B cell (primary cell): Measurements from ENCODE around the gene CRTC2. TPM values are rescaled to one million over a fixed set of nuclear protein-coding genes. Genes with fewer than 3 reads are reported as not detected.
A peak's percentile ranks its signal among the peaks of the same experiment; 100 is the strongest.

ENCODE experiments used
- ATAC-seq: fragments of 200-7000 bp; cut with Tn5 transposase; one replicate; pipeline ENCODE4 v1.10.0; 2021; ENCODE audit warnings: low read depth, mild to moderate bottlenecking, moderate number of reproducible peaks, moderate library complexity
- CTCF ChIA-PET: fragments of 350-600 bp; sonication (Branson Sonifier 250); formaldehyde crosslinking; loops from one replicate; lab custom pipeline; 2021; ENCODE audit warnings: antibody characterized with exemption, inconsistent platforms; lab: Charles Lee
- POLR2A ChIA-PET: fragments of 350-600 bp; sonication (Branson Sonifier 250); formaldehyde crosslinking; loops from one replicate; lab custom pipeline; 2021; ENCODE audit warnings: antibody characterized with exemption; lab: Charles Lee
- DNase-seq: peaks from one replicate; pipeline ENCODE4 v3.0.0; 2013
- H2AFZ ChIP-seq: 2 replicates; pipeline ENCODE4 v1.6.1; 2012; ENCODE audit warnings: mild to moderate bottlenecking, low read depth, low read length; ENCODE audit not compliant: insufficient read depth, poor library complexity, severe bottlenecking
- H3K27ac ChIP-seq, 2 donors: 1 replicate in 1 of 2; 2 replicates in 1 of 2; pipeline ENCODE4 v1.5.1; 2012 to 2013; ENCODE audit warnings: low read length in 2 of 2, mild to moderate bottlenecking in 2 of 2, moderate library complexity in 1 of 2
- H3K27me3 ChIP-seq, 4 experiments: fragments of 200-600 bp in 1 of 4; sonication (generic) in 1 of 4; replicated peaks in 1 of 4; 1 replicate in 2 of 4; 2 replicates in 2 of 4; pipeline versions ENCODE4 v1.6.1 to v1.7.0; 2013 to 2016; ENCODE audit warnings: low read length in 3 of 4, mild to moderate bottlenecking in 2 of 4, mixed read lengths in 1 of 4, moderate library complexity in 1 of 4; ENCODE audit not compliant: insufficient read depth in 4 of 4, control insufficient read depth in 3 of 4; ENCODE audit errors: control extremely low read depth in 1 of 4
- H3K36me3 ChIP-seq, 2 experiments: replicated peaks in 1 of 2; 1 replicate in 1 of 2; 2 replicates in 1 of 2; pipeline versions ENCODE4 v1.6.1 to v1.7.1; 2013; ENCODE audit warnings: low read length in 1 of 2; ENCODE audit not compliant: insufficient read depth in 2 of 2, control insufficient read depth in 1 of 2; ENCODE audit errors: control extremely low read depth in 1 of 2, extremely low read depth in 1 of 2
- H3K4me1 ChIP-seq, 2 donors: fragments of 200-600 bp in 1 of 2; sonication (generic) in 1 of 2; 1 replicate in 1 of 2; 2 replicates in 1 of 2; pipeline versions ENCODE4 v1.5.1 to v1.6.1; 2013 to 2017; ENCODE audit warnings: low read length in 2 of 2; ENCODE audit not compliant: control insufficient read depth in 2 of 2, insufficient read depth in 2 of 2
- H3K4me2 ChIP-seq: replicated peaks from 2 replicates; pipeline ENCODE3; 2012; ENCODE audit warnings: mild to moderate bottlenecking, low read depth, low read length; ENCODE audit not compliant: poor library complexity, severe bottlenecking
- H3K4me3 ChIP-seq, 5 experiments: fragments of 200-600 bp in 1 of 5; sonication (generic) in 1 of 5; 1 replicate in 3 of 5; 2 replicates in 2 of 5; pipeline versions ENCODE4 v1.5.1 to v1.7.0; 2011 to 2016; ENCODE audit warnings: low read length in 4 of 5, mild to moderate bottlenecking in 4 of 5, low read depth in 2 of 5, control low read depth in 1 of 5, moderate library complexity in 1 of 5; ENCODE audit not compliant: insufficient read depth in 1 of 5; ENCODE audit errors: control extremely low read depth in 1 of 5, extremely low read depth in 1 of 5
- H3K79me2 ChIP-seq: fragments of 200-600 bp; sonication (generic); one replicate; pipeline ENCODE4 v1.6.0; 2016; ENCODE audit warnings: low read length; ENCODE audit not compliant: control insufficient read depth, insufficient read depth
- H3K9ac ChIP-seq: fragments of 200-600 bp; sonication (generic); 2 replicates; pipeline ENCODE4 v1.6.1; 2017; ENCODE audit warnings: mild to moderate bottlenecking, low read length, moderate library complexity
- H3K9me3 ChIP-seq, 3 donors: one replicate each; pipeline versions ENCODE4 v1.6.1 to v1.7.1; 2013; ENCODE audit warnings: low read length in 2 of 3; ENCODE audit not compliant: control insufficient read depth in 2 of 3, insufficient read depth in 1 of 3; ENCODE audit errors: control extremely low read depth in 1 of 3
- H4K20me1 ChIP-seq: 2 replicates; pipeline ENCODE4 v1.6.0; 2012; ENCODE audit warnings: mild to moderate bottlenecking, low read length; ENCODE audit not compliant: insufficient read depth, control insufficient read depth, poor library complexity, severe bottlenecking
- H3K27ac Mint-ChIP-seq: one replicate; pipeline ENCODE4 v1.8.0; 2021; ENCODE audit warnings: mixed read lengths
- H3K27me3 Mint-ChIP-seq: one replicate; pipeline ENCODE4 v1.8.0; 2021; ENCODE audit warnings: mixed read lengths
- H3K4me1 Mint-ChIP-seq: one replicate; pipeline ENCODE4 v1.8.0; 2021; ENCODE audit warnings: mixed read lengths
- H3K4me3 Mint-ChIP-seq: one replicate; pipeline ENCODE4 v1.8.0; 2021; ENCODE audit warnings: mixed read lengths
- H3K9me3 Mint-ChIP-seq: one replicate; pipeline ENCODE4 v1.8.0; 2022; ENCODE audit warnings: mixed read lengths; ENCODE audit not compliant: insufficient read depth
- EZH2 ChIP-seq: IDR thresholded peaks from 2 replicates; pipeline ENCODE4 v1.6.1; 2012; ENCODE audit warnings: borderline replicate concordance, low read depth, mild to moderate bottlenecking, moderate library complexity, low read length; ENCODE audit not compliant: insufficient read depth, poor library complexity, severe bottlenecking
- WGBS: methylation state at CpG from one replicate; pipeline ENCODE4 v1.1.5; 2013; ENCODE audit warnings: missing lambda C conversion rate; ENCODE audit not compliant: insufficient coverage; 5-methylcytosine and 5-hydroxymethylcytosine counted together
- intact Hi-C: fragments of 100-400 bp; cut with micrococcal nuclease; formaldehyde crosslinking; loops from one replicate; pipeline ENCODE4 v1.10.0; 2022
- polyA plus RNA-seq: library from polyadenylated mRNA; depleted of rRNA; stranded (reverse); fragments of >200 nt; gene quantifications from 2 replicates; pipeline ENCODE4 v1.2.3, GENCODE V29; 2012
- total RNA-seq, 2 donors: library from RNA; stranded (reverse); fragments of 120-200 nt in 1 of 2; gene quantifications; 1 replicate in 1 of 2; 2 replicates in 1 of 2; pipeline versions ENCODE4 v1.2.3 to v1.2.4, GENCODE V29; 2013 to 2022
- TF ChIP-seq, protein P1 (sequence below): fragments of 200-600 bp; IDR thresholded peaks from one replicate; pipeline ENCODE4 v1.8.0; 2022; ENCODE audit warnings: antibody characterized with exemption, mild to moderate bottlenecking

CRTC2 gene
- total and polyA plus RNA-seq, 2 donors (not counting 1 experiment from before 2014, with no cell fraction given), result 94.6 to 157 TPM

DNA sequence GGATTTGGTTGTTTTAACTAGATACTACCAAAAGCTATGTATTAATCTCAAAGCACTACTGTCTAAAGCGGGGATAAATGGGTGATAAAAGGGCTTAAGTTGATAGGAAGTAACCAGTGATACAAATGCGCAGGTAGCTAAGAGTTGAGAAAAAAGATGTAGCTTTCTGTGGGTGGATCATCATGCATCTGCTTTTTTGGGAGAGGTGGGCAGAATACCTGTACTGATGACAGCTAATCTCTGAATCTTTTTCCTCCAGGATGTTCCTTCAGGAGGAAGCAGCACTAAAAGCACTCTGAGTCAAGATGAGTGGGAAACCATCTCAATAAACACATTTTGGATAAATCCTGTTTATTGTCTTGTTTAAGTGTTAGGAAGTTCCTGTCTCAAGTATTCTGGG is 33.4 kb upstream of the CRTC2 start:
- no peak for DNase-seq
- intact Hi-C loops, result loop anchor here (5.0 kb wide), 2 partner anchors 265 to 335 kb away; partner anchors contain the start of genes INTS3 and SNAPIN
- Mint-ChIP-seq H3K27ac (peak overlapping the region; percentile 99), H3K27me3 (no peaks in the 10 kb centered on the region), H3K4me1 (peaks cover 31% of the 10 kb centered on the region), H3K9me3 (no peaks in the 10 kb centered on the region), H3K4me3 (peak overlapping the region; percentile 97)
- Histone ChIP-seq H3K27ac (peak overlapping the region; percentile 93 to 96), H2AFZ (no peak overlapping the region), H3K79me2 (peaks cover 29% of the 10 kb centered on the region), H3K27me3 (no peaks in the 10 kb centered on the region), H3K9ac (peak overlapping the region; percentile 92), H3K4me1 (peaks cover 27 to 39% of the 10 kb centered on the region in 2 donors), H3K36me3 (peaks cover 12 to 35% of the 10 kb centered on the region in 2 experiments), H3K4me2 (peak overlapping the region; percentile 77), H3K4me3 (peak overlapping the region in 4 of 5 experiments; percentile 84 to 100 (median 92)), H4K20me1 (no peaks in the 10 kb centered on the region), H3K9me3 (no peaks in the 10 kb centered on the region)
- ATAC-seq, result no peak
- TF ChIP-seq EZH2, result no peak
- TF ChIP-seq, protein P1, sequence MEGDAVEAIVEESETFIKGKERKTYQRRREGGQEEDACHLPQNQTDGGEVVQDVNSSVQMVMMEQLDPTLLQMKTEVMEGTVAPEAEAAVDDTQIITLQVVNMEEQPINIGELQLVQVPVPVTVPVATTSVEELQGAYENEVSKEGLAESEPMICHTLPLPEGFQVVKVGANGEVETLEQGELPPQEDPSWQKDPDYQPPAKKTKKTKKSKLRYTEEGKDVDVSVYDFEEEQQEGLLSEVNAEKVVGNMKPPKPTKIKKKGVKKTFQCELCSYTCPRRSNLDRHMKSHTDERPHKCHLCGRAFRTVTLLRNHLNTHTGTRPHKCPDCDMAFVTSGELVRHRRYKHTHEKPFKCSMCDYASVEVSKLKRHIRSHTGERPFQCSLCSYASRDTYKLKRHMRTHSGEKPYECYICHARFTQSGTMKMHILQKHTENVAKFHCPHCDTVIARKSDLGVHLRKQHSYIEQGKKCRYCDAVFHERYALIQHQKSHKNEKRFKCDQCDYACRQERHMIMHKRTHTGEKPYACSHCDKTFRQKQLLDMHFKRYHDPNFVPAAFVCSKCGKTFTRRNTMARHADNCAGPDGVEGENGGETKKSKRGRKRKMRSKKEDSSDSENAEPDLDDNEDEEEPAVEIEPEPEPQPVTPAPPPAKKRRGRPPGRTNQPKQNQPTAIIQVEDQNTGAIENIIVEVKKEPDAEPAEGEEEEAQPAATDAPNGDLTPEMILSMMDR, result no peak
- ChIA-PET CTCF (interaction anchor here (1.1 to 1.7 kb wide), 2 partner anchors 201 to 208 kb away, joined by 3 to 9 read pairs; no protein-coding TSS in a partner anchor), POLR2A (interaction anchor here (2.0 to 3.4 kb wide), 4 partner anchors 14 to 358 kb away, joined by 16 to 38 read pairs (median 27); partner anchors contain the start of genes CHTOP, CREB3L4, DENND4B and JTB)
- 86% methylated on average over 1 of the region's 2 CpGs for WGBS

DNA sequence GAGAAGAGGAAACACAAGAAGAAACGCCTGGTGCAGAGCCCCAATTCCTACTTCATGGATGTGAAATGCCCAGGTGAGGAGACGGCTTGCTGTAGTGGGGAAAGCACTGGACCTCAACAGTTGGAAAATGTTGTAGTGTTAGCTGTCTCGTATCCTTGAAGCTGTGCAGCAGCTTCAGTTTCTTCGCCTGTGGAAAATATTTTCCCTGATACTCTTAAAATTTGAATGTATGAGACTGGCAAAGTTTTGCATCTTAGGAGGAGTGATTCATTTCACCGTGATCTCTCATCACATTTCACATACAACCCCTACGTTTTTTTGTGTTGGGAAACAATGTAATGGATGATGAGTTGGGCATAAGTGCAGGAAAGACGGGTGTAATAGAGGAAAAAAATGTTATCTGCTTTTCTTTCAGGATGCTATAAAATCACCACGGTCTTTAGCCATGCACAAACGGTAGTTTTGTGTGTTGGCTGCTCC is 32.8 kb upstream of the CRTC2 start:
- H3K9ac ChIP-seq, result peak overlapping the region; percentile 92
- peak overlapping the region; percentile 93 to 96 for H3K27ac ChIP-seq
- ATAC-seq (no peak), DNase-seq (no peak)
- no CpG with 5 or more reads among the region's 9 CpGs for WGBS
- H2AFZ ChIP-seq, result peak overlapping the region; percentile 62
- peaks cover 36% of the 10 kb centered on the region for H3K4me1 Mint-ChIP-seq
- no peaks in the 10 kb centered on the region for H4K20me1 ChIP-seq
- H3K27me3 Mint-ChIP-seq, result no peaks in the 10 kb centered on the region
- peaks cover 29% of the 10 kb centered on the region for H3K79me2 ChIP-seq
- H3K4me3 Mint-ChIP-seq, result peak overlapping the region; percentile 97
- peak overlapping the region; percentile 77 for H3K4me2 ChIP-seq
- no peaks in the 10 kb centered on the region for H3K9me3 ChIP-seq
- CTCF ChIA-PET, result interaction anchor here (1.2 to 2.3 kb wide), 5 partner anchors 13 to 201 kb away, joined by 3 to 9 read pairs (median 7); partner anchors contain the start of genes DENND4B and JTB
- peaks cover 12 to 35% of the 10 kb centered on the region in 2 experiments for H3K36me3 ChIP-seq
- H3K27me3 ChIP-seq, result no peaks in the 10 kb centered on the region
- no peak for TF ChIP-seq EZH2
- TF ChIP-seq, protein P1, result no peak
- intact Hi-C loops, result loop anchor here (5.0 kb wide), 2 partner anchors 264 to 334 kb away; partner anchors contain the start of genes INTS3 and SNAPIN
- POLR2A ChIA-PET, result interaction anchor here (0.5 to 3.4 kb wide), 21 partner anchors 13 to 756 kb away, joined by 3 to 38 read pairs (median 8); partner anchors contain the start of genes CHTOP, CREB3L4, CRTC2 and DENND4B
- peak overlapping the region; percentile 99 for H3K27ac Mint-ChIP-seq
- H3K4me1 ChIP-seq, result peaks cover 33 to 45% of the 10 kb centered on the region in 2 donors
- no peaks in the 10 kb centered on the region for H3K9me3 Mint-ChIP-seq
- H3K4me3 ChIP-seq, result peak overlapping the region; percentile 84 to 100 (median 94)
